Right cardiac atrium (tissue), 5 donors: Measurements from ENCODE around the gene ACTR2. TPM values are rescaled to one million over a fixed set of nuclear protein-coding genes. Genes with fewer than 3 reads are reported as not detected.

ENCODE experiments used
- polyA plus RNA-seq: library from polyadenylated mRNA; stranded (reverse); fragments of 200-250 nt; gene quantifications from one replicate; pipeline ENCODE4 v1.2.3, GENCODE V29; 2013
- total RNA-seq, 4 donors: library from RNA; stranded (reverse); fragmentation: NEBNext Ultra II Directional; extraction: Animal tissue kit (Norgen Biotek cat#: 25700); gene quantifications; one replicate each; pipeline ENCODE4 v1.2.1, GENCODE V29; 2021
- donor health status: healthy with polysubstance abuse.
- donor health status: DM: no; HTN: yes; CAD: no.
- donor health status: DM: no; HTN: no; CAD: no.
- donor health status: DM: no; HTN: yes; CAD: no; lungs with severe emphysema.
- donor health status: DM: yes; HTN: yes; CAD: no.

Gene ACTR2
- total and polyA plus RNA-seq, 5 donors: 41.8 to 133 (median 112) TPM

Other genes with a start within 250 kb of the ACTR2 start
- 1 to 10 TPM; 3.6 to 5.6 (median 4.3) TPM for gene SLC1A4, start 238.4 kb upstream of the ACTR2 start, total RNA-seq
- gene SLC1A4, start 238.4 kb upstream of the ACTR2 start, polyA plus RNA-seq: 1.2 TPM
- gene CEP68, start 171.4 kb upstream of the ACTR2 start, total RNA-seq: 10 to 100 TPM; 12.0 to 19.3 (median 15.1) TPM
- gene CEP68, start 171.4 kb upstream of the ACTR2 start, polyA plus RNA-seq: 8.6 TPM
- 100 to 1,000 TPM; 118 to 157 (median 136) TPM for gene RAB1A, start 97.7 kb upstream of the ACTR2 start, total RNA-seq
- gene RAB1A, start 97.7 kb upstream of the ACTR2 start, polyA plus RNA-seq: 157 TPM
- gene SPRED2, start 204.8 kb downstream of the ACTR2 start, total RNA-seq: 10 to 100 TPM; 14.3 to 17.9 (median 16.4) TPM
- 9.2 TPM for gene SPRED2, start 204.8 kb downstream of the ACTR2 start, polyA plus RNA-seq